Superior temporal gyrus (tissue), 1 donor: ENCODE measurements around the gene PRXL2A.
"Not testable (repeated sequence)": the region's sequence is repeated elsewhere in the genome, so short reads cannot be mapped to it uniquely, and the experiment has no call there.

ENCODE experiments used
- DNase-seq: peaks from one replicate; pipeline ENCODE4 v3.0.0-alpha.2; 2016; ENCODE audit errors: extremely low spot score

The PRXL2A gene, protein sequence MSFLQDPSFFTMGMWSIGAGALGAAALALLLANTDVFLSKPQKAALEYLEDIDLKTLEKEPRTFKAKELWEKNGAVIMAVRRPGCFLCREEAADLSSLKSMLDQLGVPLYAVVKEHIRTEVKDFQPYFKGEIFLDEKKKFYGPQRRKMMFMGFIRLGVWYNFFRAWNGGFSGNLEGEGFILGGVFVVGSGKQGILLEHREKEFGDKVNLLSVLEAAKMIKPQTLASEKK

DNA sequence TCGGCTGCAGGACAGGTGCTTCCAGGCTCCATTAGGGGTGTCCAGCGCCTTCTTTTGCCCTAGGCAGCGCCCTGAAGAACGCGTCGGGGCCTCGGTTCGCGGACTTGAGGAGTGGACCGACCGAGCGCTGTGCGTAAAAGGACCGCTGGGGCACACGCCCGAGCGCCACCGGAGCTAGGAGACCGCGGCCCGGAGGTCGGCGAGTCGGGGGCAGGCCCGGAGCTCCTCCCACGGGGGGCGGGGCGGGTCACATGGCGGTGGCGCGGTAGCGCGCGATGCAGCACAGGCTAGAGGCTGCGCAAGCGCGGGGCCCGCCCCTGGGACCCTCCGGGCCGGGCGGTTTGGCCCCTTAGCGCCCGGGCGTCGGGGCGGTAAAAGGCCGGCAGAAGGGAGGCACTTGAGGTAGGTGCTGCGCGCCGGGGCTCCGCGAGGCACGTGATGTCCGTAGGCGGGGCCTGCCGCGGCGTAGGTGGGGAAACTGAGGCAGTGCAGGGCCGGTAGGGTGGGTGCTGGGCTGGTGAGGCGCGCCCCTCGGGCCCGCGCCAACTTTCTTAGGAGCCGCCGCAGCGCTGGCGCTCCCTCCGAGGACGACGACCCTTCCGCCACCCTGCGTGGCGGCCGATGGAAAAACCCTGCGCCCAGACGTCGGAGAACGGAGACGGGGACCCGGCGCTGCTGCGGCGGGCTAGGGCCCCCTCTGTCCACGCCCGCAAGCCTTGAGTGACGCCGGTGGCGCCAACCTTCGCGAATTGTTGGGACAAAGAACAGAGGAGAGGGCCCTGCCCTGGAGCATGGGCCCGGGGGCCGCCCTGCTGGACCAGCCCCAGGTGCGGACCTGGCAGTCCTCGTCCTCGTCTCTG lies at the start of gene PRXL2A:
Gene PRXL2A, plus strand, starts transcription at position 310 of the 860 bp plus-strand sequence. CDS start 11,917 bp downstream, outside the sequence.
- DNase-seq, result peak; percentile 71

DNA sequence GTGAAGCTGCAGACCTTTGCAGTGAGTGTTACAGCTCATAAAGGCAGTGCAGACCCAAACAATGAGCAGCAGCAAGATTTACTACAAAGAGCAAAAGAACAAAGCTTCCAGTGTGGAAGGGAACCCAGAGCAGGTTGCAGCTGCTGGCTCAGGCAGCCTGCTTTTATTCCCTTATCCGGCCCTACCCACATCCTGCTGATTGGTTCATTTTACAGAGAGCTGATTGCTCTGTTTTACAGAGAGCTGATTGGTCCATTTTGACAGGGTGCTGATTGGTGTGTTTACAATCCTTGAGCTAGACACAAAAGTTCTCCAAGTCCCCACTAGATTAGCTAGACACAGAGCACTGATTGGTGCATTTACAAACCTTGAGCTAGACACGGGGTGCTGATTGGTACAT lies 49.4 kb upstream of the PRXL2A start:
- not testable (repeated sequence) for DNase-seq

DNA sequence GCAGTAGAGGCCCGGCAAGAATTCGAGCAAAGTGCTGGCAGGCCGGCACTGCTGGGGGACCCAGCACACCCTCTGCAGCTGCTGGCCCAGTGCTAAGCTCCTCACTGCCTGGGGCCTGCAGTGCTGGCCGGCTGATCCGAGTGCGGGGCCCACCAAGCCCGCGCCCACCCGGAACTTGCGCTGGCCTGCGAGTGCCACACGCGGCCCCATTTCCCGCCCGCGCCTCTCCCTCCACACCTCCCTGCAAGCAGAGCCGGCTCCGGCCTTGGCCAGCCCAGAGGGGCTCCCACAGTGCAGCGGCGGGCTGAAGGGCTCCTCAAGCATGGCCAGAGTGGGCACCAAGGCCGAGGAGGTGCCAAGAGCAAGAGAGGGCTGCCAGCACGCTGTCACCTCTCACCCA lies 48.7 kb upstream of the PRXL2A start:
- no peak for DNase-seq

DNA sequence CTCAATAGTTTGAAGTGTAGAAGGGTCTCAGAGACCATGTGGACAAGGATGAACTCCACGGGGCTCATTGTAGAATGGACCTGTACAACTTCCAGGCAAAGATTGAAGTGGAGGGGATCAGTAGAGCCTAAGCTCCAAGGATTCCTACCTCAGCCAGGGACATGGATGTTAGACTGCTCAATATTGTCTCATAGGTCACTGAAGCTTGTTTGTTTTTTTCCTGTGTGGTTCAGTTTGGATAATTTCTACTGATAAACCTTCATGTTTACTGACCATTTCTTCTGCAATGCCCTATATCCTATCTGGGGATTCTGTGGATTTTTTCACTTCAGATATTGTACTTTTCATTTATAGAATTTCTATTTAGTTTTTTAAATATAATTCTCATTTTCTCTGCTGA lies 42.8 kb upstream of the PRXL2A start:
- no peak for DNase-seq

DNA sequence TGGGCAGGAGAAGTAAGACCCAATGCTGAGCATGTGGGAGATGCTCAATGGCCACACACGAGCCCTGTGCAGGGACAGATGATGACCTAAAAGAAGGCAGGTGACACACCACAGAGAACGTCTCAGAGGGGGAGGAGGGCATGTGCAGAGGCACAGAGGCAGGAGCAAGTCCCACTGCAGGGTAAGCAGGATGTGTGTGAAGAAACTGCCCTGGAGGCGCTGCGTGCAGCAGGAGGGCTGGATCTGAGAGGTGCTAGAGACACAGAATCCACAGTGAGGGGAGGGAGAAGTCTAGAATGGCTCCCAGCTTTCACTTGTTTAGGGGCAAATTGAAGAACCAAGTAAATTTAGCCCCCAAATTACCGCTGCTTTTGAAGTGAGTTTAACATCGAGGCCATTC lies 36.9 kb upstream of the PRXL2A start:
- no peak for DNase-seq

DNA sequence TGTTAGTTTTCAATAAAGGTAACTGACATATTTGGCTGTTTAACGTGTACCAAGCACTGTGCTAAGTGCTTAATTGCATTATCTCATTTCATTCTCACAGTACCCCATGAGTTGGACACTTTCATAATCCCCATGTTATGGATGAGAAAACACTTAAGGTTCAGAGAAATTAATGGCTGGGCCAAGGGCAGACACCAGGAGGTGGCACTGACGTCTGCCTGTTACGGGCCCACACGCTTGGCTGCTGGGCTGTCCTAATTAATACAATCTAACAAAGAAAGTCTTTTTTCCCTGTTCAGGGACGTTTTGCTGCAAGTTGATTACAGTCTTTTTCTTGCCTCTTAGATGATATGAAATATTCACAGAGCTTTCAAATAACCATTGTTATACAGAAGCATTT lies 35.7 kb upstream of the PRXL2A start:
- DNase-seq, result no peak

DNA sequence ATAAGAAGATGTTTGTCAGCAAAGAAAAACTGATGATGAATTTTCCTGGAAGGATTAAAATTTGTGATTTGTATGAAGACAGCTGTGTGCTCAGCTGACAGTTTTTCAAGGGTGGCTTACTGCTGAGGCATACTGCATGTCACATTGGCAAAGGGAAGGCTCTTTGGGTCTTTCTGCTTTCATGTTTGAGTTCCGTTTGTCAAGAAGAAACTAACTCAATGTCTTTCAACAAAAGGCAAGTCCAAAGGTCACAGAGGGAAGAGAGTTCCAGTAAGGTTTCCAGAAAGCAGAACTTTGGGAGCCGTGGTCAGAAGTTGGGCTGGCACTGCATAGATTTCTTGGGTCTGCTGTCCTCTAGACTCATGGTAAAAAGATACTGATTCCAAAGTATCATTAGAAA lies 34.8 kb upstream of the PRXL2A start:
- DNase-seq, result no peak

DNA sequence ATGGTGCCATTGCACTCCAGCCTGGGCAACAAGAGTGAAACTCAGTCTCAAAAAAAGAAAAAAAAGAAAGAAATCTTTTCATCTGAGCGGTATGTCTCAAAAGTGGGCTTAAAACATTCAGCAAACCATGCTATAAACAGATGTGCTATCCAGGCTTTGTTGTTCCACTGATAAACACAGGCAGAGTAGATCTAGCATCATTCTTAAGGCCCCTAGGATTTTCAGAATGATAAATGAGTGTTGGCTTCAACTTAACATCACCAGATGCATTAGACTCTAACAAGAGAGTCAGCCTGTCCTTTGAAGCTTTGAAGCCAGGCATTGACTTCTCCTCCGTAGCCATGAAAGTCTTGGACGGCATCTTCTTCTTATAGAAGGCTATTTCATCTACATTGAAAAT lies 28.6 kb upstream of the PRXL2A start:
- no peak for DNase-seq

DNA sequence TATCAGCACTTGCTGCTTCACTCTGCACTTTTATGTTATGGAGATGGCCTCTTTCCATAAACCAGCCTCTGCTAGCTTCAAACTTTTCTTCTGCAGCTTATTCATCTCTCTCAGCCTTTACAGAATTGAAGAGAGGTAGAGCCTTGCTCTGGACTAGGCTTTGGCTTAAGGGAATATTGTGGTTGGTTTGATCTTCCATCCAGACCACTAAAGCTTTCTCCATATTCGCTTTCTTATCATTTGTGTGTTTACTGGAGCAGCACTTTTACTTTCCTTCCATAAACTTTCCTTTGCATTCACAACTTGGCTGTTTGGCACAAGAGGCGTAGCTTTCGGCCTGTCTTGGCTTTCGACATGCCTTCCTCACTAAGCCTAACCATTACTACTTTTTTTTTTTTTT lies 28.2 kb upstream of the PRXL2A start:
- DNase-seq, result no peak

DNA sequence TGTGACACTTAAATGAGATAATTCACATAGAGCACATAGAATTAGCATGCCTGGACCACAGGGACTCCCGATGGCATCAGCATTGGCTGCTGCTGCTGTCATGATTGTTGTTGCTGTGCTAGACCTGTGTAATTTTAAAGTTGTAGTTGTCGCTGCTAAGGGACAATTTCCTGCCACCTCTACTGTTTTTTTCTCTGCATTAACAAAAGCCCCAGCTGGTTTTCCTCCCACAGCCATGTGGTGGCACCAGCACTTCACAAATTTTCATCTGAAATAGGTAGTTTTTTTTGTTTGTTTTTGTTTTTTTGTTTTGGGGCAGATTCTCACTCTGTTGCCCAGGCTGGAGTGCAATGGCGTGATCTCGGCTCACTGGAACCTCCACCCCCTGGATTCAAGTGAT lies 25.4 kb upstream of the PRXL2A start:
- peak; percentile 70 for DNase-seq

DNA sequence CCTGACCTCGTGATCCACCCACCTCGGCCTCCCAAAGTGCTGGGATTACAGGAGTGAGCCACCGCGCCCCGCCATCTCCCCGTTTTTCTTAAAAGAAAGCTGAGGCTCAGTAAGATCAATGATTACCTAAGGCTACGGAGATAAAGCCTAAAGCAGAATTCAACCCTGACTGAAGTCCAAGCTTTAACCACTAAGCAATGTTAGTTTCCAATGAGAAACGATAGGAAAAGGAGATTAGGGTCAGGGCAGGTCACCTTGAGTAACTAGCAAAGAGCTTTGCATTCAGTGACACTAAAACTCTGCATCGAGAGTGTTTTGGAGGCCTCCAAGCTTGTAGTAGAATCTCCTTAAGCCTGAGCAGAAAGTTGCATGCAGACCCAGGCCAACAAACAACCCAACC lies 17.6 kb upstream of the PRXL2A start:
- no peak for DNase-seq

DNA sequence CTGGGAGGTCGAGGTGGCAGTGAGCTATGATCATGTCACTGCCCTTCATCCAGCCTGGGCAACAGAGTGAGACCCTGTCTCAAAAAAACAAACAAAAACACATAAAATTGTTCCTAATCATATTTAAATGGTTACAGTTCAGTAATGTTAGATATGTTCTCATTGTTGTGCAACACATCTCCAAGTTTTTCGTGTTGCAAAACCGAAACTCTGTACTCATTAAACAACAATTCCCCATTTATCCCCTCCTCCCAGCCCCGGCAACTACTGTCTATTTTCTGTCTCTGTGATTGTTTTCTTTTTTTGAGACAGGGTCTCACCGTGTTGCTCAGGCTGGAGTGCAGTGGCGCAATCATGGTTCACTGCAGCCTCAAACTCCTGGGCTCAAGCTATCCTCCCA lies 16.1 kb upstream of the PRXL2A start:
- DNase-seq, result no peak

DNA sequence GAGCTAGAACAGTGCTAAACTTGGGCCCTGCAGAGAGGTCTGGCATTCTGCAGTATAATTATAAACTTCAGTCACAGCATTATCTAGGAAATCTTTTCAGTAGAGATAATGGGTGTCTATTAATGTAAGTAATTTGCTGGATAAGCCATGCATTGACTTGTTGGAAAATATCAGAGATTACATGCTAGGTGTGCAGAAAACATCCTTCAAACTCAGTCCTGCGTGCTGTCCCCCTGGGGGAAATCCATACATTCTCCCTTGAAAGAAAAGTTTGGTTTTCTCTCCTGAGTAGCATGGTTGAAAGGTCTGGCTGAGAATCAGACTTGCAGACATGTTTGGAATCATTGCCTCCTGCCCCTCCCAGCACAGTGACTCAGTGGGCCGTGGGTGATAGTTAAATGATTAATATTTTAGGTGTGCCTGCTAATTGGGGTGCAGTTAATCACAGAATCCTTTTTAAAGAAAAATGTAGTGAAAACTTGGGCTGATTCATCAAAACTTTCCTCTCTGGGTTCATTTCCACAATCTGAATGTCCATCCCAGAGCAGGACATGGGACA lies 13.9 kb upstream of the PRXL2A start:
- DNase-seq, result no peak

DNA sequence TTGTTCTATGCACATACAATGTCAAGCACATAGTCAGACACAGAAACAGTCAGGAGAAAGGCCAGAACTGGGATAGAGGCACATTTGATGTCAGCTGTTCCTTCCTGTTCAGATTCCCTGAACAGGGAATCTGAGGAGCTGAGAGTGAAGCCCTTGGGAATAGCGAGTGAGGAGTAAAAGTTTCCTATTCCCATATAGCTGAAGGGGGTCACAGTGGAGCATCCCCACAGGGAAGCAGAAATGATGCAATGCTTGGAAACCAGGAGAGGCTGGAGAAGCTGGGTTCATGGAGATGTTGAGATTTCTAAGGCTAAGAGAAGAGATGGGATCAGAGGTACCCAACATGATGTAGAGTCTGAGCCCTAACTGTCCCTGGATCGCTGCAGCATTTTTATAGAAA lies 11.3 kb upstream of the PRXL2A start:
- DNase-seq, result no peak

DNA sequence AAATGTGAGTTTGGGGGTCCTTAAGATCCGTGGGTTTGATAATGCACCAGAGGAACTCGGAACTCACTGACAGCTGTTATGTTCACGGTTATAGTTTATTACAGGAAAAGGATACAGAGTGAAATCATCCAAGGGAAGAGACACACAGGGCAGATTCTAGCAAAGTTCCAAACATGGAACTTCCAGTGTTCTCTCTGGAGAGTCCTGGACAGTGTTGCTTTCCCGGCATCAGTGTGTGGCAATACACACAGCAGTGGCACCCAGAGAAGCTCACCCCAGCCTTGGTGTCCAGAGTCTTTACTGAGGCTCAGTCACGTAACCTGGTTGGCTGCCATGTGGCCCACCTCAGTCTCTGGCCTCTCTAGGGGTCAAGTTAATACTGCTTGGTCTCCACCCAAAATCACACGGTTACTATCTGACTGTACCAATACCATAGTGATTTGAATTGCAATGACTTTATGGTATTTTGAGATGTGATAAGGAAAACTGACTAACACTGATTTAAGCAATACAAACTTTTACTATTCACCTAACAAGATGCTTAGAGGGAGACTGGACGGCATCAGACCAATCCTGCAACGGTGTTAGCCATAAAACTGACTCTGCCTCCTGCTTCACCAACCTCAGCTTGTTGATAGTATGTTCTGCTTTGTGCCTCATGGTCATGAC lies 8.1 kb upstream of the PRXL2A start:
- DNase-seq, result no peak

DNA sequence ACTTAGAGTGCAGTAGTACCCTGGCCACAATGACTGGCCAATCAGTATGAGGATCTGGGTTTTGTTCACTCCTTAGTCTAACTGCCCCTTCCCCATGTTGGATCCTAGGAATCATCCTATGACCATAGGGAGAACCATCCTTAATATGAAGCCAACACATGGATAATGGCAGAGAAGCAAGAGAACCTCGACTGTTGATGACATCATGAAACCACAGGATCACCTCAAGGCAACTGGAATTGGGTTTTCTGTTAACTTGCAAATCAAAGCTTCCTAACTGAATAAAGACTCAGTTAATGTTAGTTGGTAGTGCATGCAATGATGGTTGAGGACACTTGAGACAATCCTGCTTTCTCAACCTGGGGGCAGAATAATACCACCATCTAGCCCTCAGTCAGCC lies 3.3 kb upstream of the PRXL2A start:
- DNase-seq, result no peak

DNA sequence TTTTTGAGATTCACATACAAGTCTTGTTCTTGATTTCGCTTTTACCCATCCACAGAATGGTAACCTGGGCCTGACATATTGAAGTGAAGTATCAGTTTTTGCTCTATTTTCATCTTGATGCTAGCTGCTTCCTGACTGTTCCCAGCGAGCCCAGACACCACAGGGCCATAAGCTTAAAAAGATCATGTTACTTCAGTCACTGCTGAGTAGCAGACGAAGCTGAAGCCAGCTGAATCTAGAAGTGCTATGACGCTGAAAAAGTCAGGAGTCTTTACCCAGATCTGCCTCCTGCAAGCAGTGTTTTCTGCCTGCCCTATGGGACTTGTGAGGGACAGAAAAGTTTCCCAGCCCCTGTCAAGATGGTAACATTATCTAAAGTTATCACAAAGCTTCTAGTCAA lies 2.7 kb upstream of the PRXL2A start:
- no peak for DNase-seq

DNA sequence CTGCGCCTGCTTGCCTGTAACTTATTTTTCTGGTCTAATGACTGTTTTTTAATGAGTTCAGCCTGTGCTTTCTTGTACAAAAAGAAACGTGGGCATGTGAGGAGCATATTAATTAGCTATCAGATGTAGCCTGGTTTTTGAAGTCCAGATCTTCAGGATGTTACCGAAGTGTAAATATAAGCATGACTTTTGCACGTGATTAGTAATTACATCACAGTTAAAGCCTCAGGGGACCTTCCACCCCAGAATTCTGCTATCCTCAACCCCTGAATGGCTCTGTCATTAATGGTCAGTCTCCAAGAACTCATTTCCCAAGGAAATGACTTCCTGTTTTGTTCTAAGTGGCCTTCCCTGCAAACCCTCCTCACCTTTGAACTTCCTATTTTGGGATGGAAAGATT lies 2.1 kb upstream of the PRXL2A start:
- no peak for DNase-seq

DNA sequence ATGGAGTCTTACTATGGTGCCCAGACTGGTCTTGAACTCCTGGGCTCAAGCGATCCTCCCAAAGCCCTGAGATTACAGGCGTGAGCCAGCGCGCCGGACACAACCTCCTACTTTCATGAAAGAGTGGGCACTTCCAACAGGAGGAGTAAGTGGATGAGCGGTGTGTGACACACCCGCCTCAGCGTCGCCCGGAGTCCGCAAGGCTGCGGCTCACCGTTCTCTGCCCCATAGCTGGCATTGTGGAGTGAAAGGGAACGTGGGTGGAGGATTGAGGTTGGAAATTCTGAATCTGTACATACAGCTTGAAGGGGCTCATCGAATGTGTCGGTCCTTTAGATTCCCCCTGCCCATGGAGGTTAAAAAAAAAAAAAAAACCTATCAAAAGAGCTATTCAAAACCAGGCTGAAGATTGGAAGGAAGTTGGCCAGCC lies 524 bp upstream of the PRXL2A start:
- DNase-seq, result no peak

DNA sequence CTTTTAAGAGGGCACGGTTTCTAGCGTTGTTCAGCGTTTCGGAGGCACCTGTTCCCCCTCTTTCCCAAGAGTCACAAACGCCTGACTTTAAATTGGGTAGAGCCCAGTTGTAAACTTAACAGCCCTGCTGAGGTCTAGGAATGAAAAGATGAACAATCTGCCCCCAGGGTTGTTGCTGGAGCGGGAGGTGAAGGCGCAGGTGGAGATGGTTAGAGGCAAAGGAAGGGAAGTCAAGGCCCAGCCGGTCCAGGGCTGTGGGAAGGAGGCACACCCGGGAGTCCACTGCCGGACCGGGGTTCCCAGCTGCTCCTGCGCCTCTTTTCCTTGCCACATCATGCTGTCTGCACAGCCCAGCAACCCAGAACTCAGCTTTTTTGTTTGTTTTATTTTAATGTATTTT lies 770 bp downstream of the PRXL2A start:
- no peak for DNase-seq

DNA sequence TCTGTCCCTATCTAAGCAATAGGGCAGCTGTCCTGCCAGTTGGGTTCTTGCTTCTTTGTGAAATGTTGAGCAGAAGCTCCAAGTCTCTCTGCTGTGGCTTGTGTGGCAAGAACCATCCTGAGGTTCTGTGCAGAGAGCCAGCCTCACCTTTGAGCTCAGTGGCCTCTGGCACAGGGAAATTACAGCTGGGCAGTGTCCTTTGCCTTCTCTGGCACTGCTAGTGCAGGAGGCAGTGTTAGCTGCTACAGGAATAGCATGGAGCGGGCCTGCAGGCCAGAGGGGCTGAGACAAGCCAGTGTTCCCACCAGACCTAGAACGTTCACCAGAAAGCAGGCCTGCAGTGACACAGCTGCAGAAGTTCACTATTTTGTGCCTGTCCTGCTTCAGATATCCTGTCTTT lies 1.8 kb downstream of the PRXL2A start:
- DNase-seq, result no peak

DNA sequence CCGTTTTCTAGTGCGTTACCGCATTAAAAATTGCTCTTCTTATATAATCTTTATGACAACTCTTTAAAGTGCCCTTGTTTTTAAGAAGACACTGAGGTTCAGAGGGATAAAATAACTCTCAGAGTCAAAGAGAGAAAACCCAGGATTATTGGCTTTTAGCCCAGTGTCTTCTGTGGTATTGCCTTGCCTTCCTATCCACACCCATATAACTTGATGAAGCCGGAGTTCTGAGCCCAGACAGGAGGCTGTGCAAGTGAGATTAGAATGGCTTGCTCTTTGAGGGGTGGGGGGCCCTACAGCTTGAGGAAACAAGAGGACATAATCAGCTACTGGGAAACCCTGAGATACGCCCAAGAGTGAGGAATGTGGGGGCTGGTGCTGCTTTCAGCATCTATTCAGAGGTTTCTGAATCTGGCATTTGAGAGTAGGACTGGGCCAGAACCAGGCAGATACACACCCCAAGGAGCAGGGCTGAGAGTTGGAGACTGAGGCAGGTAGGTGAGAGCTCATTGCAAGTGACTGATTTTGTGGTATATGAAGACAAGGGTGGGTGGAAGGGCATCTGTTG lies 2.3 kb downstream of the PRXL2A start:
- DNase-seq, result peak; percentile 60
